ENCODE data around the gene SRD5A3. TPM values are rescaled to one million over a fixed set of nuclear protein-coding genes. Genes with fewer than 3 reads are reported as not detected.

The SRD5A3 gene
- total and polyA plus RNA-seq, 8 donors, result 1.8 to 13.0 (median 9.3) TPM; not detected in 1

DNA sequence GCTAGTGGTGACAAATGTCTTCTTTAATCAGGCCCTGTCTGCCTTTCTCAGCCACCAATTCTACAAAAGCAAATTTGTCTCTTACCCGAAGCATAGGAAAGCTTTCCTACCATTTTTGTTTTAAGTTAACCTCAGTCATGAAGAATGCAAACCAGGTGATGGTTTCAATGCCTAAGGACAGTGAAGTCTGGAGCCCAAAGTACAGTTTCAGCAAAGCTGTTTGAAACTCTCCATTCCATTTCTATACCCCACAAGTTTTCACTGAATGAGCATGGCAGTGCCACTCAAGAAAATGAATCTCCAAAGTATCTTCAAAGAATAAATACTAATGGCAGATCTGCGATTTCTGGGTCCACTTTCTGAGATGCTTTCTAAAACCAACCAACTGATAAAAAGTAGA is 23.9 kb downstream of the SRD5A3 start:
- Histone ChIP-seq H3K4me1 (no peaks in the 10 kb centered on the region), H3K36me3 (peaks cover 5 to 26% (median 21%) of the 10 kb centered on the region in 4 donors), H3K27ac (no peak overlapping the region), H3K4me3 (no peak overlapping the region), H3K9me3 (no peaks in the 10 kb centered on the region), H3K27me3 (no peaks in the 10 kb centered on the region)
- 94 to 96% (median 94%) methylated on average over 2 of the region's 2 CpGs for WGBS, 5 donors
- no peak for DNase-seq
- intact Hi-C loops (cut with DNase I; ENCODE audit: low total_unique reads), result no loop called here
- TF ChIP-seq, protein P1, sequence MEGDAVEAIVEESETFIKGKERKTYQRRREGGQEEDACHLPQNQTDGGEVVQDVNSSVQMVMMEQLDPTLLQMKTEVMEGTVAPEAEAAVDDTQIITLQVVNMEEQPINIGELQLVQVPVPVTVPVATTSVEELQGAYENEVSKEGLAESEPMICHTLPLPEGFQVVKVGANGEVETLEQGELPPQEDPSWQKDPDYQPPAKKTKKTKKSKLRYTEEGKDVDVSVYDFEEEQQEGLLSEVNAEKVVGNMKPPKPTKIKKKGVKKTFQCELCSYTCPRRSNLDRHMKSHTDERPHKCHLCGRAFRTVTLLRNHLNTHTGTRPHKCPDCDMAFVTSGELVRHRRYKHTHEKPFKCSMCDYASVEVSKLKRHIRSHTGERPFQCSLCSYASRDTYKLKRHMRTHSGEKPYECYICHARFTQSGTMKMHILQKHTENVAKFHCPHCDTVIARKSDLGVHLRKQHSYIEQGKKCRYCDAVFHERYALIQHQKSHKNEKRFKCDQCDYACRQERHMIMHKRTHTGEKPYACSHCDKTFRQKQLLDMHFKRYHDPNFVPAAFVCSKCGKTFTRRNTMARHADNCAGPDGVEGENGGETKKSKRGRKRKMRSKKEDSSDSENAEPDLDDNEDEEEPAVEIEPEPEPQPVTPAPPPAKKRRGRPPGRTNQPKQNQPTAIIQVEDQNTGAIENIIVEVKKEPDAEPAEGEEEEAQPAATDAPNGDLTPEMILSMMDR (IDR thresholded peaks at IDR 0.05), result no peak
- TF ChIP-seq EP300 (IDR thresholded peaks at IDR 0.05) (no peak), POLR2AphosphoS5 (IDR thresholded peaks at IDR 0.05) (no peak)

DNA sequence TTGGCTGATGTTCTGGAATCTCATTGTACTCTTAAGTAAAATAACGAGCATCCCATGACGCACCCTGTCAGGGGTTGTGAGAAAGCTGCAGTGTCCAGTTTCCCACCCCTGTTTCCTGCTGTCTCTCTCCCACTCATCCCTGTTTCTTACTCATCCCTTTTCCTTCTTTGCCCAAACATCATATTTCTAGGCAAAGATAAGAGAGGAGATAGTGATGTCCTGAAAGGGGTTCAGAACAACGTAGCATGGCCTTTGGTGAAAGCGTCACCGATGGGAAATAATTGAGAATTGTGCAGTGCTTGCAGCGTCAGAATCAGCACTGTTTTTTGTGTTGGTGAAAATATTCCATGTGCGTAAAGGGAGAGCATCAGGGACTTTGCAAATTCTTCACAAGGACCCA is 26.2 kb downstream of the SRD5A3 start:
- intact Hi-C loops (cut with DNase I; ENCODE audit: low total_unique reads), result no loop called here
- TF ChIP-seq POLR2AphosphoS5 (IDR thresholded peaks at IDR 0.05), result no peak
- TF ChIP-seq, protein P1 (IDR thresholded peaks at IDR 0.05), result no peak
- no peak for TF ChIP-seq POLR2A (IDR thresholded peaks at IDR 0.05)
- no peak for TF ChIP-seq EP300 (IDR thresholded peaks at IDR 0.05)
- DNase-seq, result no peak
- H3K4me3 ChIP-seq, result no peak overlapping the region
- H3K9me3 ChIP-seq, result no peaks in the 10 kb centered on the region
- H3K4me1 ChIP-seq, result no peaks in the 10 kb centered on the region
- 93 to 95% (median 93%) methylated on average over 7 of the region's 7 CpGs for WGBS, 5 donors
- no peak overlapping the region for H3K27ac ChIP-seq
- H3K27me3 ChIP-seq, result no peaks in the 10 kb centered on the region
- H3K36me3 ChIP-seq, result peaks cover 0 to 20% (median 16%) of the 10 kb centered on the region in 4 donors

DNA sequence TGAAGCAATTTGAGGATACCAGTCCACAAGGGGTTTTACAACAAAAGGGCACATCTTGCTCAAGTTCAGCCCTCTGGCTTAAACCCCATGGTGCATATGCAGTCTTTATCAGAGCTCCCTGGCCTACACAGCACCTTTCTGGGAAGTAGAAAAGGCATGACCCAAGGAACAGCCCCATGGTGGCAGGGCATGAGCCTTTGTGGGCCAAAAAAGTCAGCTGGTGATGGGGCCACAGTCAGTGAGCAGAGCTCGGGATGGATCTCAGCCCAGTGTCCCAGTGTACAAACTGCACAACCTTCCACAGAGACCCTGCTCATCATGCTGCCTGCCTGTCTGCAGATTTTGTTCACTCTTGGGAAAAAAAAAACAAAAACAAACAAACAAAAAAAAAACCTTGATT is 27.4 kb downstream of the SRD5A3 start:
- WGBS, 5 donors, result 85 to 100% (median 91%) methylated on average over 1 of the region's 1 CpG
- no peak overlapping the region for H3K4me3 ChIP-seq
- TF ChIP-seq, protein P1 (IDR thresholded peaks at IDR 0.05), result no peak
- TF ChIP-seq EP300 (IDR thresholded peaks at IDR 0.05) (no peak), POLR2AphosphoS5 (IDR thresholded peaks at IDR 0.05) (no peak), POLR2A (IDR thresholded peaks at IDR 0.05) (no peak)
- H3K27me3 ChIP-seq, result no peaks in the 10 kb centered on the region
- no peaks in the 10 kb centered on the region for H3K4me1 ChIP-seq
- H3K27ac ChIP-seq, result no peak overlapping the region
- peaks cover 0 to 15% (median 13%) of the 10 kb centered on the region in 4 donors for H3K36me3 ChIP-seq
- no peaks in the 10 kb centered on the region for H3K9me3 ChIP-seq
- intact Hi-C loops (cut with DNase I; ENCODE audit: low total_unique reads), result no loop called here
- no peak for DNase-seq

DNA sequence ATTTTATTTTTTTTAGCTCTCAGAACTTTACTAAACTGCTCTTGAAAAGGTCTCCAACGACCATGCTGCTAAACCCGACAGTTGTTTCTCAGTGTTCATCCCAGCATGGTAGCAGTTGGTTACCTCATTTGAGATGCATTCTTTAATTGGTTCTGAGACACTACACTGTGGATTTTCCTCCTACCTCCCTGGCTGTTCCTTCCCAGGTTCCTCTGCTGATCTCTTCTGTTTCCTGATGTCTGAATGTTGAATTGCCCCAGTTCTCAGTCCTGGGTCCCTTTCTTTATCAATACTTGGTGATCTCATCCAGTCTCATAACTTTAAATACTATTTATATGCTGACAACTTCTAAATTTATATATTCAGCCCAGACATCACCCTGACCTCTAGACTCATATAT is 30.7 kb downstream of the SRD5A3 start:
- Histone ChIP-seq H3K4me3 (no peak overlapping the region), H3K27me3 (no peaks in the 10 kb centered on the region), H3K36me3 (peaks cover 0 to 4% (median 0%) of the 10 kb centered on the region in 4 donors), H3K9me3 (no peaks in the 10 kb centered on the region), H3K27ac (no peak overlapping the region), H3K4me1 (no peaks in the 10 kb centered on the region)
- WGBS, 5 donors, result 85 to 90% (median 88%) methylated on average over 2 of the region's 2 CpGs
- TF ChIP-seq, protein P1 (IDR thresholded peaks at IDR 0.05), result no peak
- TF ChIP-seq EP300 (IDR thresholded peaks at IDR 0.05), result no peak
- no peak for TF ChIP-seq POLR2A (IDR thresholded peaks at IDR 0.05)
- TF ChIP-seq POLR2AphosphoS5 (IDR thresholded peaks at IDR 0.05), result no peak
- DNase-seq, result no peak
- intact Hi-C loops (cut with DNase I; ENCODE audit: low total_unique reads), result no loop called here

Measured in stomach (tissue), 9 donors.